VCaP (cell line): ENCODE measurements around the gene TTN.

Source experiments
- H3K27ac ChIP-seq: fragments of 450-650 bp; 2 replicates; pipeline ENCODE4 v1.5.1; 2017
- TF ChIP-seq, protein P1 (sequence below): fragments of 450-650 bp; conservative IDR thresholded peaks from 2 replicates; pipeline ENCODE4 v1.5.1; 2017; ENCODE audit warnings: mild to moderate bottlenecking, moderate library complexity

The TTN gene

DNA sequence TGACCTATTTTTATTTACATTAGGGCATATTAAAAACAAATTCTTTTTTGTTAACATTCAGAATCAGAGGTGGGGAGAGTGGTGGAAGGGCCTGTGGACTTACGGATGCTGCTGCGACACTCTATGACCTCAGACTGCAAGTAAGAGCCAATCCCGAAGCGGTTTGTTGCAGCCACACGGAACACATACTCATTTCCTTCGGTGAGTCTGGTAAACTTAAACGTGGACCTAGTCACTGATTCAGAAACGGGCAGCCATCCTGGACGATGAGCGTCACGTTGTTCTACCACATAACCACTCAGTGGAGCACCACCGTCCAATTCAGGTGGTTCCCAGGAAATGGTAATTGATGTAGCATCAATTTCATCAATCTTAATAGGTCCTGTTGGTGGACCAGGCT lies 265.1 kb downstream of the TTN start:
- TF ChIP-seq, protein P1, sequence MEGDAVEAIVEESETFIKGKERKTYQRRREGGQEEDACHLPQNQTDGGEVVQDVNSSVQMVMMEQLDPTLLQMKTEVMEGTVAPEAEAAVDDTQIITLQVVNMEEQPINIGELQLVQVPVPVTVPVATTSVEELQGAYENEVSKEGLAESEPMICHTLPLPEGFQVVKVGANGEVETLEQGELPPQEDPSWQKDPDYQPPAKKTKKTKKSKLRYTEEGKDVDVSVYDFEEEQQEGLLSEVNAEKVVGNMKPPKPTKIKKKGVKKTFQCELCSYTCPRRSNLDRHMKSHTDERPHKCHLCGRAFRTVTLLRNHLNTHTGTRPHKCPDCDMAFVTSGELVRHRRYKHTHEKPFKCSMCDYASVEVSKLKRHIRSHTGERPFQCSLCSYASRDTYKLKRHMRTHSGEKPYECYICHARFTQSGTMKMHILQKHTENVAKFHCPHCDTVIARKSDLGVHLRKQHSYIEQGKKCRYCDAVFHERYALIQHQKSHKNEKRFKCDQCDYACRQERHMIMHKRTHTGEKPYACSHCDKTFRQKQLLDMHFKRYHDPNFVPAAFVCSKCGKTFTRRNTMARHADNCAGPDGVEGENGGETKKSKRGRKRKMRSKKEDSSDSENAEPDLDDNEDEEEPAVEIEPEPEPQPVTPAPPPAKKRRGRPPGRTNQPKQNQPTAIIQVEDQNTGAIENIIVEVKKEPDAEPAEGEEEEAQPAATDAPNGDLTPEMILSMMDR: no peak
- no peak overlapping the region for H3K27ac ChIP-seq

DNA sequence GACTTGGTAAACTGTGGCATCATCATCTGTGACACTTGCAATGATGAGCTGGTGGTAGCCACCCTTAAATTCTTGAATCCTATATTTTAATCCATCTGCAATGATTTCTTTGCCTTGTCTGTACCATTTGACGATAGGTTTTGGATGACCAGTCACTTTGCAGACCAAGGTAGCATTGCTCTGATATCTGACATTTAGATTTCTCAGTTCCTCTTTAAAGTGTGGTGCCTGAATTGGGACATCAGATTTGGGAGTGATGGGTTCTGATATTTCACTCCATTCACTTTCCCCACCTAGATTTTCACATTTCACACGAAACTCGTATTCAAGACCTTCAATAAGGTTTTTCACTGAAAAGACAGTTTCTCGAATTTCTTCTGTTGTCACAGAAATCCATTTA lies 271.2 kb downstream of the TTN start:
- TF ChIP-seq, protein P1: no peak
- no peak overlapping the region for H3K27ac ChIP-seq

DNA sequence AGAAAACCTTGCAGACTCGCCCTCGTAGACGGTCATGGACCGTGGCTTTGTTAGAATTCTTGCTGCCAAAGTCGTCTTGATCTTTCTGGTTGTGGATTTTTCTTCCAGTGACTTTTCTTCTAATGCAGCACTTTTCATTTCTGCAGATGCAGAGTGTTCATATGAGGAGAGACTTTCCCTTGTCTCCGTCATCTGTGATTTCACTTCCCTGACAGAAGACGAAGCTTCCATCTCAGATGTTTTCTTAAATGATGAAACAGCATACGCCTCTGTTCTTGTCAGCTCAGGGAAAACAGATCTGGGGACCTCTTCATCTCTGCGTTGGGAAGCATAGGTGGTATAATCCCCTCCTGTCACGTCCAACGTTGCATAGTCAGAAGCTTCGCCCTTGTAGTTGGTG lies 276.1 kb downstream of the TTN start:
- no peak overlapping the region for H3K27ac ChIP-seq
- TF ChIP-seq, protein P1: no peak

DNA sequence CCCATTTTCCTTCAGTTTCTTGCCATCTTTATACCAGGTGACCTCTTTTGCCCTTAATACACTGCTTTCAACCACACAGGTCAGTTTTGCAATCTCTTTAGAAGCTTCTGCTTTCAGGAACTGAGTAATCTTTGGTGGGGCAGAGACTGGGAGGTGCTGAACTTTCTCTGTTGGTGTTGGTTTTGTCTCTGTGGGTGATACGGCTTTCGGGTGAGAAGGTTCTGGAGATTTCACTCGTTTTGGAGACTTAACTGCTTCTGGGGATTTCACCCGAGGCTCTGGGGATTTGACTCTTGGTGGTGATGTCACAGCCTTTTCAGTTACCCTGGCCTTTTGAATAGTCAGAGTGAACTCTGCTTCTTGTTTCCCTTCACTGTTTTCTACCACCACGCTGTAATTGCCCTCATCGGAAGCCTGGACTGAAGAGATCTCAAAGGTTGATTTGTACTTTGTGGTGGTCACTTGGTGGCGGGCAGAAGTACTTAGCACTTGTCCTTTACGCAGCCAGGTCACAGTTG lies 276.5 kb downstream of the TTN start:
- no peak overlapping the region for H3K27ac ChIP-seq
- TF ChIP-seq, protein P1: no peak

DNA sequence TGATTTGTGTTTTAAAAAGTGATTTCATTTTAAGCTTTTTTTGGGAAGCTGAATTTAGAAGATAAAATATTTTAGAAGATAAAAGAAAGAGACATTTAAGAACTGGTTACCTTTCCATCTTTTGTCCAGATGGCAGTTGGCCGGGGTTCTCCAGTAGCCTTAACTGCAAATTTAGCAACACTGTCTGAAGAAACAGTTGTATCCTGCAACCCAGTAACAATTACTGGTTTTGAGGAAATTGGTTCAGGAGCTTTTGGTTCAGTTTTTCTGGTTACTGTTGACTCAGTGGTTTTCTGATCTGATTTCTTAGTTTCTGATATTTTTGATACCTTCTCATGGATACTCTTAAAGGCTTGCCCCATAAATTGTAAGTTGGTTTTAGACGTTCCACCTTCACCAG lies 277.1 kb downstream of the TTN start:
- H3K27ac ChIP-seq: no peak overlapping the region
- TF ChIP-seq, protein P1: no peak

DNA sequence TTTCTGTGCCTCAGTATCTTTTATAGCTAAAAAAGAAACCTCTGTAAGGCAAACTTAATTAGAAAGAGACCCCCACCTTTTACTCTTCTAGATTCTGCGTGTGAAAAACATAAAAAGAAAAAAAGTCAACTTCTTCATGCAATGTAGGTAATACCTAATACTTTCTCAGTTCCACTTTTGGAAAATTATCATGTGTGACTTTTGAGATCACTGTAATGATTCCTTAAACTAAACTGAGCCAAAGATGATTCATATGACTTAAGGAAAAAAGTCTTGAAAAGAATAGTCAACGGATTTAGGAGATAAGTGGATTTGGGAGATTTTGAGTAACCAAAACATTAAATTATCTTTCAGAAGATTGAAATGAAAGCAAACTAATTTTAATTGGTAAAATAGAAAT lies 278.0 kb downstream of the TTN start:
- no peak overlapping the region for H3K27ac ChIP-seq
- TF ChIP-seq, protein P1: no peak

DNA sequence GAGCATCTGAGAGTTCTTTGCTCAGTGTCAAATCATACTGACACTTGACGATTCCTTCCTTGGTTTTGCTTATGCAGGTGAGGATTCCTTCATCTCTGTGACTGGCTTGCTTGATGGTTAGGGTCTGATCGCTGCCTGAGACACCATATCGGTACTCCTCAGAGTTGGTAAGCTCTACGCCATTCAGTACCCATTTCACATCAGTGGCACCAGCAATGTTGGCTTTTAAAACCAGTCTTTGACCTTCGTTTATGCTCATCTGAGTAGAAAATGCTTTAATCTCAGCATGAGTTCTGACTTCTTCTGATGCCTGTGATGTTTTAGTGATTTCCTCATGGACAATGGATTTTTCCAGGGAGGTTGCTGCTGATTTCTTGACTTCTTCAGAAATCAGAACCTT lies 278.6 kb downstream of the TTN start:
- TF ChIP-seq, protein P1: no peak
- no peak overlapping the region for H3K27ac ChIP-seq
